ENCODE measurements around the gene APC. TPM values are rescaled to one million over a fixed set of nuclear protein-coding genes. Genes with fewer than 3 reads are reported as not detected.

Gene APC
- total and polyA plus RNA-seq, 2 donors (not counting 3 experiments of a cell fraction or from before 2014, with no cell fraction given) = 11.2 to 39.6 TPM

- H2AFZ ChIP-seq (ENCODE audit: low read depth, low read length) = no peak overlapping the region
- BruUV-seq (replicated peaks) = no TSS peak
- no peak overlapping the region for H3K9ac ChIP-seq (replicated peaks; ENCODE audit: extremely low read depth, insufficient read depth, low read length)
- H4K20me1 ChIP-seq (replicated peaks; ENCODE audit: control insufficient read depth, extremely low read depth, insufficient read depth, low read length) = no peaks in the 10 kb centered on the region
- no peak overlapping the region for H3K27ac ChIP-seq (ENCODE audit: insufficient read depth, low read depth, low read length)
- dilution Hi-C loops (cut with MboI; ENCODE audit: extremely low pct_ligation_motif_present, low sequenced_read_pairs) = no loop called here
- ChIA-PET CTCF (no interaction called here), POLR2A (no interaction called here)
- no peaks in the 10 kb centered on the region for H3K9me1 ChIP-seq (replicated peaks; ENCODE audit: control insufficient read depth, extremely low read depth, insufficient read depth, low read length)
- no peaks in the 10 kb centered on the region for H3K9me3 ChIP-seq (replicated peaks; ENCODE audit: control insufficient read depth, insufficient read depth, low read length)
- no peak for FAIRE-seq
- peaks cover 6% of the 10 kb centered on the region for H3K4me1 ChIP-seq (ENCODE audit: control insufficient read depth, extremely low read depth, insufficient read depth, low read length)
- no peak for DNase-seq (ENCODE audit: low read depth, low spot score)
- no peak overlapping the region for H3K4me3 ChIP-seq (replicated peaks in 1 of 3; ENCODE audit: insufficient read depth in 1 of 3, low read depth in 1 of 3, low read length in 3 of 3)
- H3K36me3 ChIP-seq (ENCODE audit: control insufficient read depth in 2 of 2, extremely low read depth in 1 of 2, insufficient read depth in 2 of 2, low read length in 2 of 2) = peaks cover 1 to 11% of the 10 kb centered on the region in 2 experiments
- intact Hi-C loops (cut with micrococcal nuclease) = no loop called here
- no peaks in the 10 kb centered on the region for H3K79me2 ChIP-seq (ENCODE audit: control insufficient read depth, insufficient read depth, low read length)
- H3K27me3 ChIP-seq (ENCODE audit: control insufficient read depth in 2 of 2, insufficient read depth in 2 of 2, low read length in 2 of 2) = no peaks in the 10 kb centered on the region
- no peak for TF ChIP-seq POLR2AphosphoS5 (IDR thresholded peaks at IDR 0.05; ENCODE audit: insufficient read depth, low read depth, low read length)
- TF ChIP-seq MAX (IDR thresholded peaks at IDR 0.05; ENCODE audit: insufficient read depth, insufficient read length) = no peak
- TF ChIP-seq CTCF (IDR thresholded peaks at IDR 0.05; ENCODE audit: extremely low read depth in 1 of 2, insufficient read depth in 1 of 2, low read depth in 1 of 2, low read length in 2 of 2) = no peak
- TF ChIP-seq GATA2 (IDR thresholded peaks at IDR 0.05; ENCODE audit: insufficient read depth, insufficient read length, low read depth, low read length) = no peak
- TF ChIP-seq MYC (IDR thresholded peaks at IDR 0.05; ENCODE audit: low read depth, low read length) = no peak
- no peak for TF ChIP-seq EZH2 (IDR thresholded peaks at IDR 0.05; ENCODE audit: borderline replicate concordance, low read depth, low read length, severe bottlenecking)
- no peak for TF ChIP-seq FOS (IDR thresholded peaks at IDR 0.05; ENCODE audit: borderline replicate concordance, insufficient read depth, low read length)
- no peak for TF ChIP-seq JUN (IDR thresholded peaks at IDR 0.05; ENCODE audit: borderline replicate concordance, insufficient read depth, insufficient read length, low read depth)
- no peak for TF ChIP-seq POLR2A (IDR thresholded peaks at IDR 0.05; ENCODE audit: low read depth, low read length)
- H3K4me2 ChIP-seq (ENCODE audit: insufficient read depth, low read length) = no peak overlapping the region
Observed at GRCh38 chr5:112794410-112794809, 56.7 kb downstream of the APC start.

Measured in endothelial cell of umbilical vein (primary cell).